ENCODE measurements around the gene CLASP1. TPM values are rescaled to one million over a fixed set of nuclear protein-coding genes. Genes with fewer than 3 reads are reported as not detected.

Gene CLASP1
- total and polyA plus RNA-seq, 2 experiments from 2014 or later, result 16.6 to 56.3 TPM

- peaks cover 99% of the 10 kb centered on the region for H3K79me2 ChIP-seq (replicated peaks; ENCODE audit: insufficient read depth)
- no peaks in the 10 kb centered on the region; the same call in 1 of the 2 replicates for H3K4me1 ChIP-seq (ENCODE audit: insufficient read depth)
- no peak overlapping the region for H3K4me3 ChIP-seq
- Mint-ChIP-seq H3K36me3 (ENCODE audit: low read depth) (peaks cover 27% of the 10 kb centered on the region), H3K27me3 (ENCODE audit: insufficient read depth, low read depth, poor library complexity) (no peaks in the 10 kb centered on the region), H3K4me1 (no peaks in the 10 kb centered on the region; the same call in 2 of the 3 replicates), H3K9me3 (peaks cover 19% of the 10 kb centered on the region), H3K27ac (peak overlapping the region; percentile 35), H3K4me3 (no peak overlapping the region)
- no peaks in the 10 kb centered on the region for H3F3A ChIP-seq (replicated peaks; ENCODE audit: low read depth)
- peaks cover 8% of the 10 kb centered on the region for H4K20me1 ChIP-seq (replicated peaks; ENCODE audit: insufficient read depth)
- H3K27me3 ChIP-seq (ENCODE audit: insufficient read depth), result no peaks in the 10 kb centered on the region
- no peak for TF ChIP-seq EZH2 (IDR thresholded peaks at IDR 0.05; ENCODE audit: low read depth, unreplicated experiment)
- no peak for TF ChIP-seq CREB1 (CRISPR knock-in tag; IDR thresholded peaks at IDR 0.05; ENCODE audit: low read depth)
- TF ChIP-seq POLR2AphosphoS5 (IDR thresholded peaks at IDR 0.05; ENCODE audit: low read depth), result no peak
- no peak for TF ChIP-seq ETS1 (IDR thresholded peaks at IDR 0.05)
- TF ChIP-seq ZNF331 (CRISPR knock-in tag; IDR thresholded peaks at IDR 0.05; ENCODE audit: low read depth), result no peak
- no peak for TF ChIP-seq CTCF (conservative IDR thresholded peaks at IDR 0.05; ENCODE audit: low read depth in 2 of 2)
- no peak for TF ChIP-seq ZNF462 (CRISPR knock-in tag; IDR thresholded peaks at IDR 0.05)
- no peak for TF ChIP-seq JUNB (IDR thresholded peaks at IDR 0.05; ENCODE audit: unreplicated experiment)
- TF ChIP-seq ZNF114 (CRISPR knock-in tag; IDR thresholded peaks at IDR 0.05), result no peak
- no peak for TF ChIP-seq STAT1 (IDR thresholded peaks at IDR 0.05; ENCODE audit: unreplicated experiment)
- H2AFZ ChIP-seq, result no peak overlapping the region
- 0 out of 2 replicates have a peak overlapping the region, but pooled peaks have one; percentile 33 for H3K27ac ChIP-seq (ENCODE audit: low read depth)
- no peak for ATAC-seq
- no peak overlapping the region for H3K4me2 ChIP-seq
- peaks cover 7% of the 10 kb centered on the region for H3K36me3 ChIP-seq (ENCODE audit: insufficient read depth)
- H3K9me2 ChIP-seq (ENCODE audit: insufficient read depth), result no peaks in the 10 kb centered on the region
- no peak for DNase-seq (ENCODE audit: low spot score)
Observed at GRCh38 chr2:121634354-121635307, 14.6 kb downstream of the CLASP1 start.
